Measurements from ENCODE around the gene KCNMB2. TPM values are rescaled to one million over a fixed set of nuclear protein-coding genes. Genes with fewer than 3 reads are reported as not detected.

Gene KCNMB2
- total RNA-seq, 1 donor from 2014 or later = 0.27 TPM

GRCh38 chr3:178768072-178768864 lies 232.0 kb downstream of the KCNMB2 start:
- H3K27ac Mint-ChIP-seq (ENCODE audit: unreplicated experiment) = no peak overlapping the region
- DNase-seq (ENCODE audit: low spot score) = no peak
- no peaks in the 10 kb centered on the region for H3K9me3 Mint-ChIP-seq (ENCODE audit: low read depth)
- H3K36me3 Mint-ChIP-seq (ENCODE audit: low read depth) = peaks cover 2% of the 10 kb centered on the region
- H3K4me1 Mint-ChIP-seq (ENCODE audit: low read depth) = no peaks in the 10 kb centered on the region
- no peak overlapping the region for H3K4me3 Mint-ChIP-seq (ENCODE audit: unreplicated experiment)
- peaks cover 8% of the 10 kb centered on the region for H3K27me3 Mint-ChIP-seq (ENCODE audit: low read depth)
- TF ChIP-seq CTCF (IDR thresholded peaks at IDR 0.05) = no peak

- TF ChIP-seq CTCF (IDR thresholded peaks at IDR 0.05) = no peak
- peaks cover 4% of the 10 kb centered on the region for H3K27me3 Mint-ChIP-seq (ENCODE audit: low read depth)
- peaks cover 7% of the 10 kb centered on the region for H3K4me1 Mint-ChIP-seq (ENCODE audit: low read depth)
- DNase-seq (ENCODE audit: low spot score) = no peak
- peaks cover 2% of the 10 kb centered on the region for H3K36me3 Mint-ChIP-seq (ENCODE audit: low read depth)
- H3K9me3 Mint-ChIP-seq (ENCODE audit: low read depth) = no peaks in the 10 kb centered on the region
- H3K27ac Mint-ChIP-seq (ENCODE audit: unreplicated experiment) = no peak overlapping the region
- no peak overlapping the region for H3K4me3 Mint-ChIP-seq (ENCODE audit: unreplicated experiment)
Observed at GRCh38 chr3:178771511-178771910, 235.3 kb downstream of the KCNMB2 start.

- Mint-ChIP-seq H3K4me1 (ENCODE audit: low read depth) (peaks cover 7% of the 10 kb centered on the region), H3K27me3 (ENCODE audit: low read depth) (peaks cover 4% of the 10 kb centered on the region), H3K36me3 (ENCODE audit: low read depth) (peaks cover 2% of the 10 kb centered on the region), H3K4me3 (ENCODE audit: unreplicated experiment) (no peak overlapping the region), H3K9me3 (ENCODE audit: low read depth) (no peaks in the 10 kb centered on the region), H3K27ac (ENCODE audit: unreplicated experiment) (no peak overlapping the region)
- DNase-seq (ENCODE audit: low spot score) = no peak
- TF ChIP-seq CTCF (IDR thresholded peaks at IDR 0.05) = no peak
Observed at GRCh38 chr3:178772746-178773145, 236.5 kb downstream of the KCNMB2 start.

DNA sequence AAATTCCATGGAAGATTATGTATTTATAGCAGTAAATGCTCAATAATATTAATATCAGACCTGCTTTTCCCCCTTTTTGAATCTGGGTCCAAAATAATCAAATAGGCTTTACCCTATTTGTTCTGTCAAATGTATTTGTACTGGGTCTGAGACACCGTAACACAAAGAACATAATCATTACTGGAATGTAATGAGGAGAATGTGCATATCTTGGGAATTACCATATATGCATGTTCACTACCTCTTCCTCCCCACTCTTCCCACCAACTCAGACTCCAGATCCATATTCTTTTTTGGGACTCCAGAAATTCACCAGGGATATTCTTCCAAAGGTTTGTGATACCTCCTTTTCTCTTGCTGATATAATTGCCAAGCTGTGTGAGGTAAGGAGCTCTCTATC lies 237.1 kb downstream of the KCNMB2 start:
- Mint-ChIP-seq H3K27me3 (ENCODE audit: low read depth) (peaks cover 2% of the 10 kb centered on the region), H3K36me3 (ENCODE audit: low read depth) (peaks cover 2% of the 10 kb centered on the region), H3K4me1 (ENCODE audit: low read depth) (peaks cover 9% of the 10 kb centered on the region), H3K9me3 (ENCODE audit: low read depth) (no peaks in the 10 kb centered on the region), H3K27ac (ENCODE audit: unreplicated experiment) (no peak overlapping the region), H3K4me3 (ENCODE audit: unreplicated experiment) (no peak overlapping the region)
- no peak for DNase-seq (ENCODE audit: low spot score)
- no peak for TF ChIP-seq CTCF (IDR thresholded peaks at IDR 0.05)

GRCh38 chr3:178777718-178778411 lies 241.6 kb downstream of the KCNMB2 start:
- H3K9me3 Mint-ChIP-seq (ENCODE audit: low read depth) = peaks cover 2% of the 10 kb centered on the region
- no peak for TF ChIP-seq CTCF (IDR thresholded peaks at IDR 0.05)
- no peak for DNase-seq (ENCODE audit: low spot score)
- H3K4me1 Mint-ChIP-seq (ENCODE audit: low read depth) = peaks cover 9% of the 10 kb centered on the region
- H3K36me3 Mint-ChIP-seq (ENCODE audit: low read depth) = no peaks in the 10 kb centered on the region
- H3K4me3 Mint-ChIP-seq (ENCODE audit: unreplicated experiment) = no peak overlapping the region
- no peaks in the 10 kb centered on the region for H3K27me3 Mint-ChIP-seq (ENCODE audit: low read depth)
- no peak overlapping the region for H3K27ac Mint-ChIP-seq (ENCODE audit: unreplicated experiment)

Data from chondrocyte (in vitro differentiated cells).